ENCODE measurements around the gene C9orf85.

DNA sequence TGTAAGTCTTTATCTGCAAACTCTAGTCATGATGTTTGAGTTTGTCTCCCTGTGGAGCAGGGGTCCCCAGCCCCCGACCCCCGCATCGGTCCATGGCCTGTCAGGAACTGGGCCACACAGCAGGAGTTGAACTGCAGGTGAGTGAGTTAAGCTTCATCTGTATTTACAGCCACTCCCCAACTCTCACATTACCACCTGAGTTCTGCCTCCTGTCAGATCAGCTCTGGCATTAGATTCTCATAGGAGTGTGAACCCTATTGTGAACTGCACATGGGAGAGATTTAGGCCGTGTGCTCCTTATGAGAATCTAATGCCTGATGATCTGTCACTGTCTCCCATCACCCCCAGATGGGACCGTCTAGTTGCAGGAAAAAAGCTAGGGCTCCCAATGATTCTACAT lies 7.0 kb downstream of the C9orf85 start:
- TF ChIP-seq, protein P1, sequence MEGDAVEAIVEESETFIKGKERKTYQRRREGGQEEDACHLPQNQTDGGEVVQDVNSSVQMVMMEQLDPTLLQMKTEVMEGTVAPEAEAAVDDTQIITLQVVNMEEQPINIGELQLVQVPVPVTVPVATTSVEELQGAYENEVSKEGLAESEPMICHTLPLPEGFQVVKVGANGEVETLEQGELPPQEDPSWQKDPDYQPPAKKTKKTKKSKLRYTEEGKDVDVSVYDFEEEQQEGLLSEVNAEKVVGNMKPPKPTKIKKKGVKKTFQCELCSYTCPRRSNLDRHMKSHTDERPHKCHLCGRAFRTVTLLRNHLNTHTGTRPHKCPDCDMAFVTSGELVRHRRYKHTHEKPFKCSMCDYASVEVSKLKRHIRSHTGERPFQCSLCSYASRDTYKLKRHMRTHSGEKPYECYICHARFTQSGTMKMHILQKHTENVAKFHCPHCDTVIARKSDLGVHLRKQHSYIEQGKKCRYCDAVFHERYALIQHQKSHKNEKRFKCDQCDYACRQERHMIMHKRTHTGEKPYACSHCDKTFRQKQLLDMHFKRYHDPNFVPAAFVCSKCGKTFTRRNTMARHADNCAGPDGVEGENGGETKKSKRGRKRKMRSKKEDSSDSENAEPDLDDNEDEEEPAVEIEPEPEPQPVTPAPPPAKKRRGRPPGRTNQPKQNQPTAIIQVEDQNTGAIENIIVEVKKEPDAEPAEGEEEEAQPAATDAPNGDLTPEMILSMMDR (conservative IDR thresholded peaks at IDR 0.05; ENCODE audit: low read length): no peak
- no peak for TF ChIP-seq EZH2phosphoT487 (IDR thresholded peaks at IDR 0.05; ENCODE audit: borderline replicate concordance, low read depth, low read length)

Data from OCI-LY7 (cell line).